ENCODE results near the gene KYAT1.

GRCh38 chr9:128800061-128800460, 81.7 kb downstream of the KYAT1 start:
- TF ChIP-seq CTCF (IDR thresholded peaks at IDR 0.05) (no peak), TCF7L2 (IDR thresholded peaks at IDR 0.05; ENCODE audit: low read depth, low read length) (no peak), POLR2AphosphoS5 (IDR thresholded peaks at IDR 0.05; ENCODE audit: low read depth, low read length) (no peak), REST (IDR thresholded peaks at IDR 0.05; ENCODE audit: insufficient read depth in 1 of 2, low read depth in 2 of 2, low read length in 1 of 2) (no peak)
